ENCODE data around the gene PLN.

GRCh38 chr6:118522422-118522821 lies 25.7 kb upstream of the PLN start:
- TF ChIP-seq FOXM1 (IDR thresholded peaks at IDR 0.05; ENCODE audit: borderline replicate concordance) (no peak), ELF4 (IDR thresholded peaks at IDR 0.05) (no peak), NFRKB (IDR thresholded peaks at IDR 0.05) (no peak), SP1 (IDR thresholded peaks at IDR 0.05) (no peak), SUZ12 (IDR thresholded peaks at IDR 0.05) (no peak), FOXA1 (IDR thresholded peaks at IDR 0.05) (no peak), BHLHE40 (IDR thresholded peaks at IDR 0.05; ENCODE audit: borderline replicate concordance) (no peak), LEF1 (IDR thresholded peaks at IDR 0.05; ENCODE audit: borderline replicate concordance) (no peak), FOXK2 (IDR thresholded peaks at IDR 0.05) (no peak), PKNOX1 (IDR thresholded peaks at IDR 0.05) (no peak), ZNF384 (IDR thresholded peaks at IDR 0.05) (no peak), ARNT (IDR thresholded peaks at IDR 0.05) (no peak)
